ENCODE measurements around the gene SMARCD1. TPM values are rescaled to one million over a fixed set of nuclear protein-coding genes. Genes with fewer than 3 reads are reported as not detected.

Gene SMARCD1
- total and polyA plus RNA-seq, 9 of the 15 experiments (the other 6 are each of a cell fraction or from before 2014, with no cell fraction given) = 0.86 to 91.7 (median 48.0) TPM

DNA sequence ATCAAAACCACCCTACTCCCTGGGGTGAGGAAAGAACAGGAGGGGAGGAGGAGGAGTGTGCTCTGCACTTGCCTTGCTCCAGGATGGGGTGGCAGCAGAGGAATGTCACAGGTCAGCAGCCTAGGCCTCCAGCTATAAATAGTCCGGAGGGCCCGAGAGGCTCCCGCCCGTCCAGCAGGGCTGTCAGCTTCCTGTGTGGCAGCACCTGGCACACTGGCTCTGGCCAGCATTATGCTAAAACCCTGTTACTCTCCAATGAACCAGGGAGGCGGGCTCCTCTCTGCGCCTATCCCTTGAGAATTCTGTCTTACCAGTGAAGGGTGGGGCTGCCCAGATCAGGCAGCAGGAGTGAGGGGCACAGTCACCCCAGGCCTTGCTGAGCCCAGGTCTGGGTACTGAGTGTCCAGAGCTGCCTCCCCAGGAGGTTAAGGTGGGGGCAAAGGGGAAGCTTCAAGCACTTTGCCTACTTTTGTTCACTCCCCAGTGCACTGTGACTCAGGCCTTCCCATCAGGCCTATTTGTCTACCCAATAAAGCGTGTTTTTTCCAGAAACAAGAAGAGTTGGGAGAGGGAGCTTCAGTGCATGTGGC lies 25.7 kb downstream of the SMARCD1 start (continued):
- TF ChIP-seq, protein P1, sequence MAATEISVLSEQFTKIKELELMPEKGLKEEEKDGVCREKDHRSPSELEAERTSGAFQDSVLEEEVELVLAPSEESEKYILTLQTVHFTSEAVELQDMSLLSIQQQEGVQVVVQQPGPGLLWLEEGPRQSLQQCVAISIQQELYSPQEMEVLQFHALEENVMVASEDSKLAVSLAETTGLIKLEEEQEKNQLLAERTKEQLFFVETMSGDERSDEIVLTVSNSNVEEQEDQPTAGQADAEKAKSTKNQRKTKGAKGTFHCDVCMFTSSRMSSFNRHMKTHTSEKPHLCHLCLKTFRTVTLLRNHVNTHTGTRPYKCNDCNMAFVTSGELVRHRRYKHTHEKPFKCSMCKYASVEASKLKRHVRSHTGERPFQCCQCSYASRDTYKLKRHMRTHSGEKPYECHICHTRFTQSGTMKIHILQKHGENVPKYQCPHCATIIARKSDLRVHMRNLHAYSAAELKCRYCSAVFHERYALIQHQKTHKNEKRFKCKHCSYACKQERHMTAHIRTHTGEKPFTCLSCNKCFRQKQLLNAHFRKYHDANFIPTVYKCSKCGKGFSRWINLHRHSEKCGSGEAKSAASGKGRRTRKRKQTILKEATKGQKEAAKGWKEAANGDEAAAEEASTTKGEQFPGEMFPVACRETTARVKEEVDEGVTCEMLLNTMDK (IDR thresholded peaks at IDR 0.05; ENCODE audit: borderline replicate concordance, insufficient read depth, low read depth, low read length, poor library complexity, severe bottlenecking) = no peak
- TF ChIP-seq RBBP5 (IDR thresholded peaks at IDR 0.05; ENCODE audit: borderline replicate concordance, insufficient read depth, low read length, poor library complexity, severe bottlenecking) = peak; percentile 31
- TF ChIP-seq, protein P2, sequence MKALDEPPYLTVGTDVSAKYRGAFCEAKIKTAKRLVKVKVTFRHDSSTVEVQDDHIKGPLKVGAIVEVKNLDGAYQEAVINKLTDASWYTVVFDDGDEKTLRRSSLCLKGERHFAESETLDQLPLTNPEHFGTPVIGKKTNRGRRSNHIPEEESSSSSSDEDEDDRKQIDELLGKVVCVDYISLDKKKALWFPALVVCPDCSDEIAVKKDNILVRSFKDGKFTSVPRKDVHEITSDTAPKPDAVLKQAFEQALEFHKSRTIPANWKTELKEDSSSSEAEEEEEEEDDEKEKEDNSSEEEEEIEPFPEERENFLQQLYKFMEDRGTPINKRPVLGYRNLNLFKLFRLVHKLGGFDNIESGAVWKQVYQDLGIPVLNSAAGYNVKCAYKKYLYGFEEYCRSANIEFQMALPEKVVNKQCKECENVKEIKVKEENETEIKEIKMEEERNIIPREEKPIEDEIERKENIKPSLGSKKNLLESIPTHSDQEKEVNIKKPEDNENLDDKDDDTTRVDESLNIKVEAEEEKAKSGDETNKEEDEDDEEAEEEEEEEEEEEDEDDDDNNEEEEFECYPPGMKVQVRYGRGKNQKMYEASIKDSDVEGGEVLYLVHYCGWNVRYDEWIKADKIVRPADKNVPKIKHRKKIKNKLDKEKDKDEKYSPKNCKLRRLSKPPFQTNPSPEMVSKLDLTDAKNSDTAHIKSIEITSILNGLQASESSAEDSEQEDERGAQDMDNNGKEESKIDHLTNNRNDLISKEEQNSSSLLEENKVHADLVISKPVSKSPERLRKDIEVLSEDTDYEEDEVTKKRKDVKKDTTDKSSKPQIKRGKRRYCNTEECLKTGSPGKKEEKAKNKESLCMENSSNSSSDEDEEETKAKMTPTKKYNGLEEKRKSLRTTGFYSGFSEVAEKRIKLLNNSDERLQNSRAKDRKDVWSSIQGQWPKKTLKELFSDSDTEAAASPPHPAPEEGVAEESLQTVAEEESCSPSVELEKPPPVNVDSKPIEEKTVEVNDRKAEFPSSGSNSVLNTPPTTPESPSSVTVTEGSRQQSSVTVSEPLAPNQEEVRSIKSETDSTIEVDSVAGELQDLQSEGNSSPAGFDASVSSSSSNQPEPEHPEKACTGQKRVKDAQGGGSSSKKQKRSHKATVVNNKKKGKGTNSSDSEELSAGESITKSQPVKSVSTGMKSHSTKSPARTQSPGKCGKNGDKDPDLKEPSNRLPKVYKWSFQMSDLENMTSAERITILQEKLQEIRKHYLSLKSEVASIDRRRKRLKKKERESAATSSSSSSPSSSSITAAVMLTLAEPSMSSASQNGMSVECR (CRISPR knock-in tag; IDR thresholded peaks at IDR 0.05) = no peak
- TF ChIP-seq PHB2 (IDR thresholded peaks at IDR 0.05; ENCODE audit: low read depth) = no peak

All from K562 (cell line).